Osteoblast (primary cell): Measurements from ENCODE around the gene KIF25. TPM values are rescaled to one million over a fixed set of nuclear protein-coding genes. Genes with fewer than 3 reads are reported as not detected.

Experiments used
- DNase-seq: peaks from one replicate; pipeline ENCODE4 v3.0.0; 2011; ENCODE audit warnings: low spot score, mixed read lengths; ENCODE audit not compliant: insufficient read length; ENCODE audit errors: missing footprints
- H2AFZ ChIP-seq: 2 replicates; pipeline ENCODE4 v1.6.0; 2011; ENCODE audit warnings: mild to moderate bottlenecking, low read length
- H3K27ac ChIP-seq: 2 replicates; pipeline ENCODE4 v1.5.1; 2011; ENCODE audit warnings: mild to moderate bottlenecking, low read depth, low read length, moderate library complexity
- H3K27me3 ChIP-seq: 2 replicates; pipeline ENCODE4 v1.6.0; 2012; ENCODE audit warnings: mild to moderate bottlenecking, control low read depth, inconsistent platforms, low read length, moderate library complexity; ENCODE audit not compliant: insufficient read depth
- H3K36me3 ChIP-seq: 2 replicates; pipeline ENCODE4 v1.5.1; 2011; ENCODE audit warnings: mild to moderate bottlenecking, low read length, control low read depth, moderate library complexity; ENCODE audit not compliant: insufficient read depth
- H3K4me1 ChIP-seq: 2 replicates; pipeline ENCODE4 v1.5.1; 2011; ENCODE audit warnings: mild to moderate bottlenecking, low read length, control low read depth, moderate library complexity; ENCODE audit not compliant: insufficient read depth
- H3K4me2 ChIP-seq: 2 replicates; pipeline ENCODE4 v1.6.0; 2011; ENCODE audit warnings: mild to moderate bottlenecking, low read length; ENCODE audit not compliant: insufficient read depth
- H3K4me3 ChIP-seq: fragments of 200-600 bp; sonication (generic); 3 replicates; pipeline ENCODE4 v1.5.1; 2012; ENCODE audit warnings: mild to moderate bottlenecking, low read length, inconsistent platforms; ENCODE audit not compliant: insufficient read depth
- H3K79me2 ChIP-seq: 2 replicates; pipeline ENCODE4 v1.6.0; 2012; ENCODE audit warnings: mild to moderate bottlenecking, low read length, control low read depth, inconsistent platforms; ENCODE audit not compliant: insufficient read depth
- H3K9me3 ChIP-seq: 2 replicates; pipeline ENCODE4 v1.5.1; 2011; ENCODE audit warnings: low read depth, low read length, control low read depth
- H4K20me1 ChIP-seq: 2 replicates; pipeline ENCODE4 v1.6.0; 2012; ENCODE audit warnings: mild to moderate bottlenecking, low read length, control low read depth; ENCODE audit not compliant: insufficient read depth
- total RNA-seq: library from RNA; depleted of rRNA; stranded (reverse); fragments of >200 nt; gene quantifications from 2 replicates; pipeline ENCODE4 v1.2.3, GENCODE V29; 2012
- TF ChIP-seq, protein P1 (sequence below): IDR thresholded peaks from 2 replicates; pipeline ENCODE4 v1.5.1; 2011; ENCODE audit warnings: mild to moderate bottlenecking, low read depth, low read length, moderate library complexity; ENCODE audit errors: extremely low read depth

Gene KIF25
- total RNA-seq, 1 donor: not detected

DNA sequence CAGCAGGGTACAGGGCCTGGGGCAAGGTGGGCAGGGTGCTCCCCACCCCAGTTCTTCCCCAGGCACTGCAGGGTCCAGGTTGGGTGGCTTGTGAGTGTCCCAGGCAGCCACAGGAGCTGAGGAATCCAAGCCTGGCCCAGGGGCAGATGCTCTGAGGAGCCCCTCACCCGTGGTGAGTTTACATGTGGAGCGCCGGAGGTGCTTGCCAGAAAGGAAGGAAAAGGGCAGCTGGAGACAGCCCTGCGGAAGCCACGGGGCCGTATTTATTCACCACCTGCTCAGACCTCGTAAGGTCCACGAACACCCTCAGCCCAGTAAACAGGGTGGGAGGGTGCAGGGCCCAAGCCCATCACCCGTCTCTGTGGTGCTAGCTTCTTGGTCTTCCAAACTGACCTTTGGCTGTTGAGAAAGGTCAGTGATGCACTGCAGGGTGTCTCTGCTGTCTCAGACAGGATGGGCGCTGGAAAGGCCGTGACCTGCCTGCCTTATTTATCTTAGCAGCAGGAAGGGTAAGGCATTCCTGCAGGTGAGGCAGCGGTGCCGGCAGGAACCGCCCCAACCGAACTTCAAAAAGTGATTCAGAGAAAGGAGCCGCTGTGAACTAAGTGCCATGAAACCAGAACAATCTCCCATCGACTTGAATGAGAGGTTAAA lies 85.5 kb downstream of the KIF25 start:
- no peaks in the 10 kb centered on the region for H3K4me1 ChIP-seq
- no peak overlapping the region for H3K27ac ChIP-seq
- TF ChIP-seq, protein P1, sequence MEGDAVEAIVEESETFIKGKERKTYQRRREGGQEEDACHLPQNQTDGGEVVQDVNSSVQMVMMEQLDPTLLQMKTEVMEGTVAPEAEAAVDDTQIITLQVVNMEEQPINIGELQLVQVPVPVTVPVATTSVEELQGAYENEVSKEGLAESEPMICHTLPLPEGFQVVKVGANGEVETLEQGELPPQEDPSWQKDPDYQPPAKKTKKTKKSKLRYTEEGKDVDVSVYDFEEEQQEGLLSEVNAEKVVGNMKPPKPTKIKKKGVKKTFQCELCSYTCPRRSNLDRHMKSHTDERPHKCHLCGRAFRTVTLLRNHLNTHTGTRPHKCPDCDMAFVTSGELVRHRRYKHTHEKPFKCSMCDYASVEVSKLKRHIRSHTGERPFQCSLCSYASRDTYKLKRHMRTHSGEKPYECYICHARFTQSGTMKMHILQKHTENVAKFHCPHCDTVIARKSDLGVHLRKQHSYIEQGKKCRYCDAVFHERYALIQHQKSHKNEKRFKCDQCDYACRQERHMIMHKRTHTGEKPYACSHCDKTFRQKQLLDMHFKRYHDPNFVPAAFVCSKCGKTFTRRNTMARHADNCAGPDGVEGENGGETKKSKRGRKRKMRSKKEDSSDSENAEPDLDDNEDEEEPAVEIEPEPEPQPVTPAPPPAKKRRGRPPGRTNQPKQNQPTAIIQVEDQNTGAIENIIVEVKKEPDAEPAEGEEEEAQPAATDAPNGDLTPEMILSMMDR: no peak
- no peak for DNase-seq
- H3K79me2 ChIP-seq: no peaks in the 10 kb centered on the region
- no peak overlapping the region for H3K4me2 ChIP-seq
- H2AFZ ChIP-seq: no peak overlapping the region
- H4K20me1 ChIP-seq: no peaks in the 10 kb centered on the region
- no peaks in the 10 kb centered on the region for H3K9me3 ChIP-seq
- H3K4me3 ChIP-seq: no peak overlapping the region
- no peaks in the 10 kb centered on the region for H3K27me3 ChIP-seq
- no peaks in the 10 kb centered on the region for H3K36me3 ChIP-seq

DNA sequence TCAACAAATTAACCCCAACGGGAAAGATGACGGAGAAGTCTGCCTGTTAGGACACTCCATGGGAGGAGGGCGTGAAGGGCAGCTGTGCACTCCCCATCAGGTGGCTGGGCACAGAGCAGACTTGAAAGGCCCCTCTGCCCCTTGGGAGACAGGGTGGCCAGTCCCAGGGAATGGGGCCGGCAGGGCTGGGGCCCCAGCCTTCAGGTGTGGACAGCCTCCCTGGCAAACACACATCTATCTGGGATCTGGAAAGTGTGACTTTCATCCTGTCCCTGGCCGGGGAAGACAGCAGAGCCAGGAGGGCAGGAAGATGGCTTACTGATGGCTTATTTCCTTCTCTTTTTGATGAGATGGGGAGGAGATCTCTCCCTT lies 86.0 kb downstream of the KIF25 start:
- Histone ChIP-seq H3K4me2 (no peak overlapping the region), H3K36me3 (no peaks in the 10 kb centered on the region), H3K4me1 (no peaks in the 10 kb centered on the region), H3K4me3 (no peak overlapping the region), H4K20me1 (no peaks in the 10 kb centered on the region), H3K9me3 (no peaks in the 10 kb centered on the region), H3K27ac (no peak overlapping the region), H3K79me2 (no peaks in the 10 kb centered on the region), H2AFZ (no peak overlapping the region), H3K27me3 (no peaks in the 10 kb centered on the region)
- TF ChIP-seq, protein P1: no peak
- no peak for DNase-seq

DNA sequence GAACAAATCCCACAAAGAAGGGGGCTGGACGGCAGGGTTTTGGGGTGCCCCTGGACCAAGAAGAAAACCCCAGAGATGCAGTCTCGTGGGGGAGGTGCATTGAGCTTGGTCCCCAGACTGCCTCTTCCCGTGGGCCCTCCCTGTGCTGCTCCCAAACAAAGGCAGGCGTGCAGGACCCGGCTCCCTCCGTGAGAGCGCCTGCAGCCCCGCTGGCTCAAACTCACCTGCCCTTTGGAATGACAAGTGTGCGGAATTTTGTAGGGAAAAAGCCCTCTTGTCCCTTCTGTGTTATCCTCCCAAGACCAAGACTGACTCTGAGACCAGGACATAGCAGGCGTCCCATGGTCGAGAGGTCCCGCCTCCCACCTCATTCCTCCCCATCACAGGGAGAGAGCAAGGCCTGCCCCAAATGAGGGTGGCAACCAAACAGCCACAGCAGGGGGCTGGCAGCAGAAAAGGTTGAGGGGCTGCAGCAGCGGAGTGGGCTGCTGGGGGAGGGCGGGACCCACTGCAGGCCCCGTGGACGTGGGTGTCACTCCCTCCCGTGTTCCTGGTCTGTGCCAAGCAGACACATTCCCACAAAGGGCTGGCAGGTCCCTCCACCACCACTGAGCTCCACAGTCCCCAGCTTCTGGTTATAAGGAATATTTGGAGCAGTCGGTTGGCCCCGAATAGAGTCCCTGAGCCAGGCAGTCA lies 87.1 kb downstream of the KIF25 start:
- Histone ChIP-seq H3K4me1 (no peaks in the 10 kb centered on the region), H3K9me3 (no peaks in the 10 kb centered on the region), H3K79me2 (no peaks in the 10 kb centered on the region), H3K36me3 (no peaks in the 10 kb centered on the region), H3K4me2 (no peak overlapping the region), H4K20me1 (no peaks in the 10 kb centered on the region), H3K4me3 (no peak overlapping the region), H3K27me3 (no peaks in the 10 kb centered on the region), H3K27ac (no peak overlapping the region), H2AFZ (no peak overlapping the region)
- TF ChIP-seq, protein P1: no peak
- no peak for DNase-seq

DNA sequence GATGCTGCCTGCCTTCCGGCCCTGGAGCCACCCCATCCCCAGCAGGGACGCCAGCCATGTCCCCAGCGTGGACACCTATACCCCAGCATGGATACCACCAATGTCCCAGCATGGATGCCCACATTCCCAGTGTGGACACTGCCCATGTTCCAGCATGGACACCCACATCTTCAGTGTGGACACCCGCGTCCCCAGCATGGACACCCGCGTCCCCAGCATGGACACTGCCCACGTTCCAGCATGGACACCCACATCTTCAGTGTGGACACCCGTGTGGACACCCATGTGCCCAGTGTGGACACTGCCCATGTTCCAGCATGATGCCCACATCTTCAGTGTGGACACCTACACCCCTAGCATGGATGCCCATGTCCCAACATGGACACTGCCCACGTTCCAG lies 88.6 kb downstream of the KIF25 start:
- TF ChIP-seq, protein P1: no peak
- DNase-seq: no peak
- Histone ChIP-seq H3K4me2 (no peak overlapping the region), H2AFZ (no peak overlapping the region), H3K79me2 (no peaks in the 10 kb centered on the region), H3K27ac (no peak overlapping the region), H3K36me3 (no peaks in the 10 kb centered on the region), H4K20me1 (no peaks in the 10 kb centered on the region), H3K4me1 (no peaks in the 10 kb centered on the region), H3K27me3 (no peaks in the 10 kb centered on the region), H3K9me3 (no peaks in the 10 kb centered on the region), H3K4me3 (no peak overlapping the region)
